LNCaP clone FGC (cell line): ENCODE data around the gene MCTS1.
"Not testable (repeated sequence)": the region's sequence is repeated elsewhere in the genome, so short reads cannot be mapped to it uniquely, and the experiment has no call there.

Experiments used
- DNase-seq: peaks from one replicate; pipeline ENCODE4 v3.0.0-alpha.2; 2011; ENCODE audit warnings: low read depth
- H3K4me3 ChIP-seq: 2 replicates; pipeline ENCODE4 v1.5.1; 2011; ENCODE audit warnings: mild to moderate bottlenecking, low read depth, low read length, control low read depth
- CTCF ChIP-seq: IDR thresholded peaks from 2 replicates; pipeline ENCODE4 v1.5.1; 2012; ENCODE audit warnings: mild to moderate bottlenecking; ENCODE audit not compliant: control insufficient read depth, insufficient read depth; ENCODE audit errors: extremely low read depth

MCTS1 gene

GRCh38 chrX:120625371-120625770, 21.5 kb downstream of the MCTS1 start:
- H3K4me3 ChIP-seq = no peak overlapping the region
- no peak for TF ChIP-seq CTCF
- DNase-seq = no peak

GRCh38 chrX:120629667-120630537, 26.0 kb downstream of the MCTS1 start, which contains the start of gene C1GALT1C1:
Gene C1GALT1C1 (minus strand): TSS chrX:120630054. CDS start chrX:120627166, 2,888 bp downstream.
- no peak for TF ChIP-seq CTCF
- peak within 1 kb of the TSS; percentile 75 for H3K4me3 ChIP-seq
- DNase-seq = peak; percentile 75

- TF ChIP-seq CTCF = no peak
- H3K4me3 ChIP-seq = no peak overlapping the region
- no peak for DNase-seq
Measured at GRCh38 chrX:120638619-120639018, 34.7 kb downstream of the MCTS1 start.

- no peak for DNase-seq
- no peak for TF ChIP-seq CTCF
- H3K4me3 ChIP-seq = no peak overlapping the region
Measured at GRCh38 chrX:120642871-120643270, 39.0 kb downstream of the MCTS1 start.

GRCh38 chrX:120647127-120647526, 43.2 kb downstream of the MCTS1 start:
- H3K4me3 ChIP-seq = no peak overlapping the region
- DNase-seq = no peak
- no peak for TF ChIP-seq CTCF

- DNase-seq, H3K4me3 ChIP-seq: not testable (repeated sequence)
Measured at GRCh38 chrX:120652256-120652655, 48.4 kb downstream of the MCTS1 start.

- H3K4me3 ChIP-seq = no peak overlapping the region
- TF ChIP-seq CTCF = no peak
- DNase-seq = no peak
Measured at GRCh38 chrX:120653000-120653399, 49.1 kb downstream of the MCTS1 start.
